Ammon's horn (tissue), 1 donor: ENCODE results near the gene C1orf141.
"Not testable (repeated sequence)": the region's sequence is repeated elsewhere in the genome, so short reads cannot be mapped to it uniquely, and the experiment has no call there.

Experiments
- DNase-seq: peaks from one replicate; pipeline ENCODE4 v3.0.0-alpha.2; 2016; ENCODE audit warnings: low spot score

Gene C1orf141

DNA sequence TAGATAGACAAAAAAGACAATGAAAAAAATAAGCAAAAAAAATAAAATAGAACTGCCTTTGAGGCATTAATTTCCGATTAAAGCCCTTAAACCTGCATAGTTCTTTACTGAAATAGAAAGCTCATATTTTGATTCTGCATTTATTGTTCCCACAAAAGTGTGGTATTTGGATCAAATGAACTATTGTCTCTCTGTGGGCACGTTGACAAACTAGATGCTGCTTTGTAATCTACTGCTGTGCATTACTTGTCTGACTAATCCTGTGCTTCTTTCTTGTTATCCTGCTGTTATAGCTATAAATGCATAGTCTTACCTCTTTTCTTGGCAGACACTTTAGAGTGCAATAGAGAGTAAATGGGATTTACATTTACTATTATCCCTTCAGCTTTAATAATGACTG lies 49.4 kb downstream of the C1orf141 start:
- DNase-seq, result peak; percentile 11

DNA sequence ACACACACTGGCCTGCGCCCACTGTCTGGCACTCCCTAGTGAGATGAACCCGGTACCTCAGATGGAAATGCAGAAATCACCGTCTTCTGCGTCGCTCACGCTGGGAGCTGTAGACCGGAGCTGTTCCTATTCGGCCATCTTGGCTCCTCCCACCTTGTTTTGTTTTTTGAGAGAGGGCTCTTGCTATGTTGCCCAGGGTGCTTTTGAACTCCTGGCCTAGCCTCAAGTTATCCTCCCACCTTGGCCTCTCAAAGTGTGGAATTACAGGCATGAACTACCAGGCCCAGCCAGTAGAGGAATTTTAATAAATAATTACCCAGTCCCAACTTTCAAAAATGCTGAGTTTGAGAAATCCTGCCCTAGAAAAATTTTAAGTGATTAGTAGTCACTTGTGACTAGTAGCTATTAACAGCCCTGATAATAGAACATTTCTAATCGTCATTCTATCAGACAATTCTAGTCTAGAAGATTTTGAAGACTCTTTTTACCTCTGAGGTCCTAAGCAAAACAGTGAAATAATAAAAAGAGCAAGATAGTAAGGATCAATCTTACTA lies 49.9 kb downstream of the C1orf141 start:
- no peak for DNase-seq

DNA sequence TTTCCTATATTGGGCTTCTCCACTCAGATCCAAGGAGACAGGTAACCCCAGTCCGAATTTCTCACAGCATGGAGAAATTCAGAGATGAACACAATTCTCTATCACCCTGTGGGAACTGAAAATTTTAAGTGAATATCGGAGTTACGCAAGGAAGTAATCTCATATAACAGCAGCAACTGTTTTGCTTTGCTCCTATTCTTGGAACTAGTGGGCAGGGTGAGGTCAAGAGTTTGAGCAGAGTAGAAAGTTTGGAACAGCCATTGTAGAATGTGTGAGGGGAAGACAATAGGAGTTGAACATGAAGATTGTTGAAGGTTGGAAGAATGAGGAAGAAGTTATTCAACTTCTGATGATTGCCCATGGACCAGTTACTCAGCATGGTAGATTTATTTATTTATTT lies 56.5 kb downstream of the C1orf141 start:
- no peak for DNase-seq

DNA sequence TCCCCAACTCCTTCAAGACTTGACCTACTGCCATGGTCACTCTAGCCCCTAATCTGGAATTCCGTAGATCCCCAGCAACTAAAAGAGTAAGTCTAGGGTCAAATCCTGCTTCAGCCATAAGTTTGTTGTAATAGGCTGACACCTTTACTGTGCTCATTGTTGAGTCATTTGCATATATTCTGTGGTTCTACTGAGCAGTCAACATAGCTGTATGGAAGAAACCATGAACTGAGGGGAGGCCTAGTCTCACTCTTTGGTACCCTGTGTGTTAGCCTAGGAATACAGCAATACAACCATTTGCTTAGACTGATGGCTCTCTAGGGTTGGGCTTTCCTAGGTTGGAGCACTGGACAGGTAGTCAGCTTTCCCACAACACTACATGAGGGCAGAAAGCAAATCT lies 57.2 kb downstream of the C1orf141 start:
- DNase-seq, result no peak

DNA sequence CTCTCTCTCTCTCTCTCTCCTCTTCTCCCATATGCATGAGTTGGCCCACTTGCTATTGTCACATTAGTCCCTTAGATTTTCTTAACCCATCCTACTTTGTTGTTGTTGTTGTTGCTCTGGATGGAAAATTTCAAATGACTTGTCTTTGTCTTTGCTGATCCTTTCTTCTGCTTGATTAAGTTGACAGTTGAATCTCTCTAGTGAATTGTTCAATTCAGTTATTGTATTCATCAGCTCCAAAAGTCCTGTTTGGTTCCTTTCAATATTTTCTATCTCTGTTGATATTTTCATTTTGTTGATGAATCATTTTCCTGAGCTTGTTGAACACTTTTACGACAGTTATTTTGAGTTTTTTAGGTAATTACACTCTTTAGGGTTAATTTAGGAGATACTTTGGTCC lies 62.0 kb downstream of the C1orf141 start:
- no peak for DNase-seq

DNA sequence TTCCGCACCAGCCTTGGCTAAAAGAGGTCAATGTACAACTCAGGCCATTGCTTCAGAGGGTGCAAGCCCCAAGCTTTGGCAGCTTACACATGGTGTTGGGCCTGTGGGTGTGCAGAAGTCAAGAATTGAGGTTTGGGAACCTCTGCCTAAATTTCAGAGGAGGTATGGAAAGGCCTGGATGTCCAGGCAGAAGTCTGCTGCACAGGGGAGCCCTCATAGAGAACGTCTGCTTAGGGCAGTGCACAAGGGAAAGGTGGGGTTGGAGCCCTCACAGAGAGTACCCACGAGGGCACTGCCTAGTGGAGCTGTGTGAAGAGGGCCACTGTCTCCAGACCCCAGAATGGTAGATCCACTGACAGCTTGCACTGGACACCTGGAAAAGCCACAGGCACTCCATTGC lies 67.1 kb downstream of the C1orf141 start:
- not testable (repeated sequence) for DNase-seq

DNA sequence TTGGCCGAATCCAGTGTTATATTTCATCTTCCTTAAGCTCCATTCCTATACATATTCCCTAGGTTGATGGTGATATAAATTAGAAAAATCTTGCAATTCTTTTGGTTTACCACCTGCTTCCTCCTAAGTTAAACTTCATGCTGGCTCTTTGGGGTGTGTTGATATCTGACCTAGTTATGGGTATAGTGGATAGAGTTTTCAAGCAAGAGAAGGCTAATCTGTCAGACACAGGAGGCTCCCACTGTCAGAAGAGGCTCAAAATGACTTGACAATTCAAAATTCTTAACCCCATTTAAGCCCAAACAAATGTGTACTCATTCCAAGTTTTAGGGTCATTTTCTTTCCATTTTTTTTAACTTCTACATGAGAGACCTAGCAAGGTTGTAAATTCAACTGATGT lies 72.4 kb downstream of the C1orf141 start:
- no peak for DNase-seq

DNA sequence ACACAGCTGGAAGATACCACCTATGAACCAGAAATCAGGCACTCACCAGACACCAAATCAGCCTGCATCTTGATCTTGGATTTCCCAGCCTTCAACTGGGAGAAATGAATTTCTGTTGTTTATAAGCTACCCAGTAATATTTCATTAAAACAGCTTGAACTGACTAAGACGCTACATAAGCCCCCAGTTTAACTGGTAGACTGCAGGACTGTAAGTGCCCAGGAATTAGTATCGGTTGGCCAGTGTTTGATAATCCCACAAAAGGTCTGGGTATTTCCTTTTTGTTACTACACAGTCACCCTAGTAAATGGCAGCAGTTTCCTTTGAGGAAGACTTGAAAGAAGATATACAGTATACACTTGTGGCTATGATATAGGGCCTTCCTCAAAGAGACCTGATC lies 73.5 kb downstream of the C1orf141 start:
- DNase-seq, result no peak

DNA sequence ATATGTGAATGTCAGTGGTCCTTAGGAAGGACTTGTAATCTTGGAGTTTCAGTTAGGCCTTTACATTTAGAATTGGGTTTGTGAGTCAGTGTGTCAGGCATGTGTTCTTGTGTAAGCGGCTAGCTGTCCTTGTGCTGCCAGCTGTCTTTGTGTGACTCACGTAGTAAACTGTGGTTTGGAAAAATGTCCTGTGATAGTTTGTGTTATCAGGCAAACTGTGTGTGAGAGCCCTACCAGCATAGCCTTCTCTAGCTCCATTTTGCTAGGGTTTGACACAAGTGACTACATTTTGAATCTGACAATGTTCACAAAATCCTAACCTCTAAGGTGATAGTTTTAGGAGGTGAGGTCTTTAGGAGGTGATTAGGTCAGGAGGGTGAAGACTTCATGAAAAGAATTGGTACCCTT lies 74.0 kb downstream of the C1orf141 start:
- no peak for DNase-seq

DNA sequence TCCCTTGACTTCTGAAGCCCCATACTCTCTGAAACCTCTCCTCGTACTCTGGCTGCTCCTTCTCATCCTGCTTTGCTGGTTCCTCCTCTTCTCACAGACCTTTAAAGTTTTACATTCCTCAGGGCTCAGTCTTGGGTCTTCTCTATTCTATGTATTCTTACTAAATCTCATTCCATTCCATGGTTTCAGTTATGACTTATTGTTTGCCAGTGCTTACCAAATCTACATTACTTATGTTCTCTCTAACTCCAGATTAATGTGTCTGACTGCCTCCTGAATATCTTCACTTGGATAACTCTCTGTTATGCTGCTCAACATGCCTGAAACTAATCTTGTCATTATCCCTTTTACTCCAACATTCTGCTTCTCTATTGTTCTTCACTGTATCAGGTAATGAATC lies 75.4 kb downstream of the C1orf141 start:
- DNase-seq, result no peak

DNA sequence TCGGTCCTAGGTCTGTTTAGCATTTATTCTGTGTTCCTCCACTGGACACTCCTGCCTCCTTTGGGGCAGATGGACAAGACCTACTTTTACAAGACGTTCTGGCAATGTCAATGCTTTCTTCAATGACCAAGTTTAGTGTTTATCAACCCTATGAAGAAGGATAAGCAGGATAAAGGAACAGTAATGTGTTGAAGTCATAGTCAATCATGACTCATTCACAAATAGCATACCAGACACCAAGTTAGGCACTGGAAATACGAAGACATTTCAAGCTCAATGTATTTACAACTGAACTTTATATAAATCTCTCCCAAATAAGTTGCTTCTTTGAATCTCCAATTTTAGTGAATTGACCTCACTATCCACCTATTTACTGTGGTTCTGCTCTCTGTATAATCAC lies 76.0 kb downstream of the C1orf141 start:
- no peak for DNase-seq

DNA sequence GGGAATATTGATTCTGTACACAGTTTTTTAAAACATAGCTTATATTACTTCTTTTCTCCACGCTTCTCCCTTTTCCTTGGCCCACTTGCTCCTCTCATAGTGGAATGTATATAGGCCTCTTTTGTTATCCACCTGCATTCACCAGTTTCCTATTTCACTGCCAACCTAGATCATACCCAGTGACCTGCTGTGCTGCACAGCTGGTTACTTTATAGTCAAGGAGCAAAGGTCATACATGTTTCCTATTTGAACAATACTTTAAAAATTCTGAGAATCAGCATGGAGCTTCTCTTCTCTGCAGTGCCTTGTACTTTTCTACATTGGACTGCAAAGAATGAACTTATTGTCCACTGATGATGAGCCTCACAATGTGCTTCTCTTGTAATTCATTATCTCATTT lies 76.5 kb downstream of the C1orf141 start:
- no peak for DNase-seq

DNA sequence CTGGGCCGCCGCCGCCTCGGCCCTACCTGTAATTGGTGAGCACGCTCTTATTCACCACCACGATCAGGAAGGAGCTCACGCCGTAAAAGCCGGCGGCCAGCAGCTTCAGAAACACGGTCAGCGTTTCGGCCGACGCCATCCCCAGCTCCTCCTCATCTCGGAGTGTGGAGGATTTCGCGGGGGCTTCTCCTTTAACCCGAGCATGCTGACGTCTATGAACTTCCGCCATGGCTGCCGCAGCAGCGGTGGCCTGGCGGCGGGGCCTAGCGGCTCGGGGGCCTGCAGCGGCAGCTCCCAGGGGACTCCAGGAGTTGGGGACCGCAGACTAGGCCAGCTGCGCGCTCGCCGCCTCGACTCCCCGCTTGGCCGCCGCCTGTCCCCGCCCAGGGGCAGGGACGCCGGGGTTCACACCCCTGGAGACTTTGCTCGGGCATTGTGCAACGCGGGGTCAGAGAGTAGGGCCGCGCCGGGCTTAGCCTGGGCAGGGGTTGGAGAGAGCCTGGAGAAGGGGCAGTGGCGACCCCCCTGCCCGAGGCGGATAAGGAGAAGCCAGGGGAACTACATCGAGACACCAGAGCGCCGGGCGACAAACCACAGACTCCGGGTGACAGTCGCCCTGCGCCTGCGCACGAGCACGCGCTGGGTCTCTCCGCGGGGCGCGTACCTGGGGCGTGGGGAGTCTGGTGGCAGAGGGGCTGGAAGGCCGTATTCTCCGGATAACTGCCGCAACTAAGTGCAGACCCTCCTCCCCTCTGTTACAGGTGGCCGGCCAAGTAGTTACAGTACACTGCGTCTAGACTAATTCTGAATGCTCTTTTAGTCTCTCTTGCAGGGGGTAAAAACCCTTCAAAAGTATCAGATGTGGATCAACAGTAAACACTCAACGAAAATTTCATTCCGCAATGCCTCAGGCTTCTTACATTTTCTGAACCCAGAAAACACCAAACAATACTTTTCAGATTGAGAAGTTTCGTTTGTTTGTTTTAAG lies 80.7 kb downstream of the C1orf141 start, which contains the start of gene SLC35D1:
SLC35D1 (minus strand) TSS at position 364 of the 988 bp plus-strand sequence; CDS start at position 229, 135 bp downstream.
- DNase-seq, result peak; percentile 87

DNA sequence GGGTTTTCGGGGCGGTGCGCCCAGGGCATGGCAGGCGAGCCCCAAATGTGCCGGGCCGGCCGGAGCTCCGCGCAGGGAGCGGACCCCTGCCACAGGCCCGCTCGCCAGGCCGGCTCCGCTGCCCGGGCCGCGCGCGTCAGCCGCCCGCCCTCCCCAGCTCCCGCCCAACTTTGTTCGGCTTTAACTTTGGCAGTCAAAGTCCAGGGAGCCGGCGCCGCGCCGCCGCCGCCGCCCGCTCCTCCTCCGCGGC lies 81.3 kb downstream of the C1orf141 start:
- DNase-seq, result no peak

DNA sequence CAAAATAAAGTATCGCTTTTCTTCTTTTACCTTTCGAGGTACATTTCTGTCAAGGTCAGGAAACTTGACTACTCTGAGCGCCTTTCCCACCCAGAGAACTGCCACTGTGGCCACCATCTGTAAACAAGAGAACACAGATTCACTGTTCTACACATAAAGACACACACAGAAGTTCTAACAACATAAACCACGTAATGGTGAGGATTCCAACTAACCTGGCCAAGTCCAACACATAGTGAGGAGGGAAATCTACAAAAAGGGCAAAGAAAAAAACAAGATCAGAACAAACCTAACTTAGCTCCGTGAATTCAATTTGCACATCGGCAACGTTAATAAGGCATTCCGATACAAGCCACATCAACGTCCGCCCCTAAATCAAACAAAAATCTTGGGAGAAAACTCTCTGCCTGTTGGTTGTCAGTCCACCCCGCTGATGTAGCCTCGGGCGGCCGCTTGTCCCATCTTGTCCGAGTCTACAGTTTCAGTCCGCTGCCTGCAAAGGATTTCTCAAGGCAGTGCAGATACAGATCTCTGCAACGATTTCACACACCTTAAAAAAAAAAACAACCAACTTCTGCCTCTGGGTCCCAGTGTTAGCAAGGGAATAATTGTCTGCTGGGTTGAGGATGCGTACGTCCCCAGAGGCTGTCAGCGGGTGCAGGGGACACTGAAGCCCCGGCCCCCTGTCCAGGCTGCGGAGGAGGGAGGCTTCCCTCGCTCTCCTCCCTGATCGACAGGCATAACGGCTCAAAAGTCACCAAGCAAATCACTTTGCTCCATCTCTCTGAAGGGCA lies 81.8 kb downstream of the C1orf141 start:
- peak; percentile 37 for DNase-seq

DNA sequence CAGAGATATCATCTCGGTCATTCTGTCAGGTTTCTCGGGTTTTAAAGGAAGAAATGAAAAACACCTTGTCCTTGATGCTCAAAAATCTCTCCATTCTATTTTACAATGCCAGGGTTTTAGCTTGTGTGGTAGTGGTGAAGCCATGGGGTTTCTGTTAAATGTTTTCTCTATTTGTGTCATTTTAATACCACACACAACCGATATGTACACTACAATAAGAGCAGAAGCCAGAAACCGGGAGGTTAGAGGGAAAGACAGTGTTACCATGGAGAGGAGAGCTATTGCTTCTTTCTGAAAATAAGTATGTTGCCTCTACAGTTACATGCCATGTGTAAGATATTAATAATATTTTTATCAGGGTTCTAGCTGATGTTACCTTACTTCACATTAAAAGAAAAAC lies 83.6 kb downstream of the C1orf141 start:
- no peak for DNase-seq

DNA sequence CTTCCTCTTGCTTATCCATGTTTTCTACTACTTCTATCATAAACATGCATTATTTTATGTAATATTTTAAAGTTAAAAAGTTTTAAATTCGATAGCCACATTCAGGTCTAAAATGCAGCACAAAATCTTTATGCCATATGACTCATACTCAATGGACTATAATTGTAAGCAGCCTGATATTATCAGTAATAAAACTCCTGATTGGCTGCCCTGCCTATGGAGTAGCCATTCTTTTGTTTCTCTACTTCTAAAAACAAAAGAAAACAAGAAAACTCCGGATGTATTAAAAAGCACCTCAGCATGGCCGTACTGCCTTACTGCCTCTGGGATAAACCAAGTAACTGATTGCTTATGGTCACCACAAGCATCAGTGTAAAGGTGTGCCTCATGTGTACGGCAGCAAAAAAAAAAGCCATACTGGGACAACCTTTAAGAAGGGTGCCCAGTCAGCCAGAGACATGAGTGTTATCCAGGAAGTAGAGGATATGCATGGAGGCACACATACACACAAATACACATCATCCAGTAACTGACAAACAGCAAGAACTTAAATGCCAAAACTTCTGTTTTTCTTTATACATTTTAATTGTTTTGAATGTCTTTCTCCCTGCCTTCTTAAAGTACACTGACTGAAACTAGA lies 90.0 kb downstream of the C1orf141 start:
- DNase-seq, result no peak

DNA sequence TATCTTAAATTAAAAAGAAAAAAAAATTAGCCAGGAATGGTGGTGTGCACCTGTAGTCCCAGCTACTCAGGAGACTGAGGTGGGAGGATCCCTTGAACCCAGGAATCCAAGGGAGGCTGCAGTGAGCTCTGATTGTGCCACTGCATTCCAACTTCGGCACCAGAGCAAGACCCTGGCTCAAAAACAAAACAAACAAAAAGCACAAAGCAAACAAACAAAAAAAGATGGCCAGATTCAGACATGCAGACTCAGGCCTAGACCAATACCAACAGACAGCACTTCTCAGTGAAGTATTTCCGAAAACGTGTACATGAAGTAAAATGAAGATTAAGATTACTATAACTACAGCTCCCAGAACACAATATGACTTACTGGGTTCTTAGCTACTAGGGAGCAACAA lies 91.4 kb downstream of the C1orf141 start:
- DNase-seq, result no peak
